Inflammatory macrophage (primary cell): ENCODE results near the gene SHISA3.

Experiments used
- DNase-seq, 2 donors: peaks; one replicate each; pipeline ENCODE4 v3.0.0-alpha.2; 2020 to 2022

The SHISA3 gene

GRCh38 chr4:42391981-42392380, 5.3 kb upstream of the SHISA3 start:
- no peak for DNase-seq

- DNase-seq: no peak
Observed at GRCh38 chr4:42392436-42392835, 4.9 kb upstream of the SHISA3 start.

GRCh38 chr4:42395595-42395994, 1.7 kb upstream of the SHISA3 start:
- DNase-seq: no peak

- DNase-seq: no peak
Observed at GRCh38 chr4:42396361-42396751, 932 bp upstream of the SHISA3 start.

GRCh38 chr4:42397635-42398170, 415 bp downstream of the SHISA3 start:
- DNase-seq: no peak

- DNase-seq: no peak
Observed at GRCh38 chr4:42398171-42398870, 1.0 kb downstream of the SHISA3 start.

GRCh38 chr4:42398871-42399331, 1.6 kb downstream of the SHISA3 start:
- DNase-seq: no peak

- DNase-seq: no peak
Observed at GRCh38 chr4:42399393-42399792, 2.1 kb downstream of the SHISA3 start.

GRCh38 chr4:42401171-42401570, 3.9 kb downstream of the SHISA3 start:
- DNase-seq: no peak

GRCh38 chr4:42404001-42404400, 6.7 kb downstream of the SHISA3 start:
- DNase-seq: no peak

- no peak for DNase-seq
Observed at GRCh38 chr4:42410446-42410845, 13.2 kb downstream of the SHISA3 start.

GRCh38 chr4:42411803-42412202, 14.5 kb downstream of the SHISA3 start:
- no peak for DNase-seq

GRCh38 chr4:42412251-42412650, 15.0 kb downstream of the SHISA3 start:
- no peak for DNase-seq

GRCh38 chr4:42415281-42415680, 18.0 kb downstream of the SHISA3 start:
- no peak for DNase-seq

- no peak for DNase-seq
Observed at GRCh38 chr4:42416017-42416416, 18.7 kb downstream of the SHISA3 start.

- no peak for DNase-seq
Observed at GRCh38 chr4:42417550-42417949, 20.3 kb downstream of the SHISA3 start.

GRCh38 chr4:42420140-42420539, 22.9 kb downstream of the SHISA3 start:
- DNase-seq: no peak

- DNase-seq: no peak
Observed at GRCh38 chr4:42425146-42426065, 28.1 kb downstream of the SHISA3 start.

GRCh38 chr4:42428036-42428435, 30.7 kb downstream of the SHISA3 start:
- no peak for DNase-seq

- DNase-seq: no peak
Observed at GRCh38 chr4:42436928-42437565, 39.8 kb downstream of the SHISA3 start.

GRCh38 chr4:42440083-42440482, 42.8 kb downstream of the SHISA3 start:
- no peak for DNase-seq

GRCh38 chr4:42442601-42443000, 45.3 kb downstream of the SHISA3 start:
- no peak for DNase-seq

GRCh38 chr4:42445038-42445437, 47.8 kb downstream of the SHISA3 start:
- DNase-seq: no peak
